Omental fat pad (tissue), 4 donors: ENCODE results near the gene MYO1E. TPM values are rescaled to one million over a fixed set of nuclear protein-coding genes. Genes with fewer than 3 reads are reported as not detected.

ENCODE experiments used
- ATAC-seq: fragments of 150-250 bp; one replicate; pipeline ENCODE4 v1.9.1; 2016; ENCODE audit warnings: mild to moderate bottlenecking, moderate library complexity; ENCODE audit not compliant: low FRiP score
- DNase-seq: peaks from one replicate; pipeline ENCODE4 v3.0.0-alpha.2; 2019; ENCODE audit warnings: low spot score
- total RNA-seq, 4 donors: library from RNA; depleted of rRNA; stranded (reverse); fragments of >200 nt; gene quantifications; one replicate each; pipeline ENCODE4 v1.1.0, GENCODE V29; 2016
- TF ChIP-seq, protein P1 (sequence below), 3 donors: fragments of 450-650 bp; IDR thresholded peaks; one replicate each; pipeline ENCODE4 v1.5.1; 2016 to 2017; ENCODE audit warnings: antibody characterized with exemption in 3 of 3, mild to moderate bottlenecking in 3 of 3, moderate library complexity in 2 of 3

The MYO1E gene
- total RNA-seq, 4 donors from 2014 or later: 35.7 to 193 (median 68.0) TPM

DNA sequence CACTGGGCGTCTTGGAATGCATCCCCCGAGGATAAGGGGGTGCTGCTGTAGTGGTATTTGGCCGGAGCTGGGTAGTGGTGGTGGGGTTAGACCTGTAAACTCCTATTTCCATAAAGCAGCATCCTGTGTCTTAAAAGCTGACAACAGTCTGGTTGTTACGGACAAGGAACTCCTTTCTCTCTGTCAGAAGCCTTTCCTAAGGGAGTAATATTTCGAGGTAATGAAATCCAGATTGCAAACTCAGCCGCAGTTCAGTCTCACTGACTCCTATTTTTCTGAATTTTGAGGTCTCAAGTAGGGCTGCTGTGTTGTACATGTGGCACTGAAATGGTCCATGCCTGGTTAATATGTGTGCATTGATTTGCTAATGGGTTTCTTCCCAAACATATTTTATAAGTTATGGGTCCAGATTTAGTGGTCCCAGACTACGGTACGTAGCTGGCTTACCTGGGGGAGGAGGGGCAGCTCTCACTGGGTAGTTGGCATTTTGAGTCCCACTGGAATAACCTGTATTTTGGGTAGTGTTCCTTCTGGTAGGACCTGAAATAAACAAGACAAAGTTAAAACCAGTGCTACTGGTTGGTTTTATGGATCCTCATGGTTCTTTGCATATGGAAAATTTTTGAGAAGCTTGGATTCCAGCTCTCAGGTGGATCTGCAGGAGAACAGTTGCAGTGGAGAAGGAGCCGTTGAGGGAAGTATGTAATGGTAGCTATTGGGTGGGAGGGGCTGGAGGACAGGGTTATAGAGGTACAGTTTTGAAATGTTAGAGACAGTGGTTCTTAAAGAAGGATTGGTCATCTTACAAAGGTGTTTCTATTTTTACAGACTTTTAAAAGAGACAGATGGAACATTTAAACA is 214.6 kb downstream of the MYO1E start:
- DNase-seq: no peak
- TF ChIP-seq, protein P1, sequence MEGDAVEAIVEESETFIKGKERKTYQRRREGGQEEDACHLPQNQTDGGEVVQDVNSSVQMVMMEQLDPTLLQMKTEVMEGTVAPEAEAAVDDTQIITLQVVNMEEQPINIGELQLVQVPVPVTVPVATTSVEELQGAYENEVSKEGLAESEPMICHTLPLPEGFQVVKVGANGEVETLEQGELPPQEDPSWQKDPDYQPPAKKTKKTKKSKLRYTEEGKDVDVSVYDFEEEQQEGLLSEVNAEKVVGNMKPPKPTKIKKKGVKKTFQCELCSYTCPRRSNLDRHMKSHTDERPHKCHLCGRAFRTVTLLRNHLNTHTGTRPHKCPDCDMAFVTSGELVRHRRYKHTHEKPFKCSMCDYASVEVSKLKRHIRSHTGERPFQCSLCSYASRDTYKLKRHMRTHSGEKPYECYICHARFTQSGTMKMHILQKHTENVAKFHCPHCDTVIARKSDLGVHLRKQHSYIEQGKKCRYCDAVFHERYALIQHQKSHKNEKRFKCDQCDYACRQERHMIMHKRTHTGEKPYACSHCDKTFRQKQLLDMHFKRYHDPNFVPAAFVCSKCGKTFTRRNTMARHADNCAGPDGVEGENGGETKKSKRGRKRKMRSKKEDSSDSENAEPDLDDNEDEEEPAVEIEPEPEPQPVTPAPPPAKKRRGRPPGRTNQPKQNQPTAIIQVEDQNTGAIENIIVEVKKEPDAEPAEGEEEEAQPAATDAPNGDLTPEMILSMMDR (IDR thresholded peaks at IDR 0.05): no peak
- no peak for ATAC-seq

DNA sequence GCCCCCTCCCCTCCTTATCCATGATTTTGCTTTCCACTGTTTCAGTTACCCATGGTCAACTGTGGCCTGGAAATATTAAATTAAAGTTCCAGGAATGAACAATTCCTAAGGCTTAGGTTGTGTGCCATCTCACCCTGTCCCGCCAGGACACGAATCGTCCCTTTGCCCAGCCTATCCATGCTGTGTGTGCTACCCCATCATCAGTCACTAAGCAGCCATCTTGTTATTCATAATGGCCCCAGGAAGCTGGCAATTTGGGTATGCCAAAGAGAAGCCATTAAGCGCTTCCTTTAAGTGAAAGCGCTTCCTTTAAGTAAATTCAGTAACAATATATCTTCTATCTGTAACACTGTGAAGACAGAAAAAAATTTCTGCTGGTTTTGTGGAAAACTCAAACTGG is 215.3 kb downstream of the MYO1E start:
- TF ChIP-seq, protein P1 (IDR thresholded peaks at IDR 0.05): no peak
- DNase-seq (no peak), ATAC-seq (no peak)

DNA sequence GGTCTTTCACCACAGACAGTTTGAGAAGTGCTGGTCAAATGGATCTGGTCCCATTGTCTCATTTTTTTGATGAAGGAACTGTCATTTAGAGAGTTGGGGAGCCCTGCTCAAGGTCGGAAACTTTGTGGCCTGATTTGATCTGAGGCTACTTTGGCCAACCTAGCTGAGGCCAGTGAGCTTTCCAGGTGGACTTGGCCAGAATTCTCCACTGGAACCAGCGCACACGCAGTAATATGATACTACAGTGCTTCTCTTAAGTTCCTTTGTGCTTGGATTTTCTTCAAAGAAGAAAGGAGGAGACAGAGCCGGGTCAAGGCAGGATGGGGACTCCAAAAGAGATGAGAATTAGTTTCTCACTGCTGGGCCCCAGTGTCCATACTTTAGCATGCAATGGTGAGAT is 217.2 kb downstream of the MYO1E start:
- no peak for ATAC-seq
- DNase-seq: no peak
- TF ChIP-seq, protein P1 (IDR thresholded peaks at IDR 0.05): no peak

DNA sequence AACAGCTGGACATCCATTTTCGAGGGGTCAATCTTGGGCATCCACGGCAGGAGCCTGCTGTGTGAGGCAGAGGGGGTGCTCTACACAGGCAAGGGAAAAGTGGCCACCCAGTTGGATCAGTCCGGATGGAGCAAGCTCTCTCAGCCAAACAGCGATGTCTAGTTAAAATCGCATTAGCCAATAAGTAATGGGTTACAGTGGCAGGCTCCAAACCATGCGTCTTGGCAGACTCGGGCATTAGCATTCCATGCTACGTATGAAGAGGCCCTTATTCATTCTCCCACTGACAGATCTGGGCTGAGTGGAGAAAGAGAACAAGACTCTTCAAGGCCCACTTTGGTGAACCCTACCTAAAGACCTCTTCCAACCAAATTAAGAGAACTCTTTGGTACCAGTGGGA is 218.4 kb downstream of the MYO1E start:
- DNase-seq: no peak
- no peak for ATAC-seq
- TF ChIP-seq, protein P1 (IDR thresholded peaks at IDR 0.05): no peak

DNA sequence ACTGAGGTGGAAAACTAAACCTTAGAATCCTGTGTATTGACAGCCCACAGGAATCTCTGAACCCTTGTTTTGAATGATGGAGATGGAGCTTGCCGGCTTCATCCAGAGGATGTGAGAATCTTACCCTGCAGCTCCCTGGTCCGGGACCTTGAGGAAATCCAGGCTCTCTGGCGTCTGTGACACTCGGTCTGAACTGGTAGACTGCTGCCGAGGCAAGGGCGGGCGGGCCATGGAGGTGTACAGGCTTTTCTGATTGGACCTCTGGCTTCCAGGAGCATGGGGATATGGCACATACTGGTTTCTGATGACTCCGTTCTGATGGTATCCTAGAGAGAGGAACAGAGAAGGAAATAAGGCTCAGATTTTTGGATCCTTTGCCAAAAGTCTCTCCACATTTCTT is 219.2 kb downstream of the MYO1E start:
- no peak for ATAC-seq
- no peak for DNase-seq
- TF ChIP-seq, protein P1 (IDR thresholded peaks at IDR 0.05): no peak

DNA sequence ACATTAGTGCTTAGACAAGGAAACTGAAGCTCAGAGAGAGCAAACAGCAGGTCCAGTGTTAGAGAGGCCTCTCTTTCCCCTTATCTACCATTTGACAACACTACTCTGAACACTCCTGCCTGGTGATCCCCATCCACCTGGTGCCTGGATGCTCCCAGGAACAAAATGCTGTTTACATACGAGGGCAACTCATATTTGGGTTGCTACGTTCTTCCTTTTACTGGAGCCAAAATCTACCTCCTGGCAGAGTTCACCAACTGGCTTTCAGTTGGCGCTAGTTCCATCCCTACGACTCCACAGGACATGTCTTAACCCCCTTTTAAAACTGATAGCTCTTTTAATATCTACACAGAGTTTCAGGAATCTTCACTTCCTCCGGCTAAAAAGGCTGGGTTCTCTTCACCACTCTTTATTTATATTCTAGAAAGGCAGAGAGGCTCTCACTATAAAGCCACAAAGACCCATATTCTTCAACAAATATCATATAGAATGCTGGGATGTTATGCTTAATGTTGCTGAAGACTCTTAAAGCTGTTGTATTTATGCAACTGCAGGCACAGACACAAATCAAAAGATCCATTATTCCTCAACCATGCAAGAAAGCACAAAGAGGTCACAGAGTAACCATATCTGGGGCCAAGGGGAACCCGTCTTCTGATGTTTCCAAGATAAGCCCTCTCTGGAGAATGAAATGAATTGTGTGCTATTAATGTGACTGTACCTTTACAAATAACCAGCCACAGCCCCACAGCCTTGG is 219.8 kb downstream of the MYO1E start:
- DNase-seq: no peak
- no peak for ATAC-seq

More for the DNA sequence above, 219.8 kb downstream of the MYO1E start:
- TF ChIP-seq, protein P1 (IDR thresholded peaks at IDR 0.05): no peak
